Skeletal muscle satellite cell (primary cell): ENCODE data around the gene DCAF10.
"Not testable (repeated sequence)": the region's sequence is repeated elsewhere in the genome, so short reads cannot be mapped to it uniquely, and the experiment has no call there.

ENCODE experiments used
- H3K27me3 ChIP-seq: 2 replicates; pipeline ENCODE4 v1.7.0; 2013; ENCODE audit warnings: low read length; ENCODE audit not compliant: control insufficient read depth, insufficient read depth
- H3K36me3 ChIP-seq: 2 replicates; pipeline ENCODE4 v1.7.0; 2013; ENCODE audit warnings: mild to moderate bottlenecking, control low read depth, low read length; ENCODE audit not compliant: insufficient read depth
- H3K4me1 ChIP-seq: 2 replicates; pipeline ENCODE4 v1.7.0; 2013; ENCODE audit warnings: low read length; ENCODE audit not compliant: control insufficient read depth, insufficient read depth
- H3K4me2 ChIP-seq: 2 replicates; pipeline ENCODE4 v1.7.0; 2013; ENCODE audit warnings: mild to moderate bottlenecking, low read length
- H3K4me3 ChIP-seq: 2 replicates; pipeline ENCODE4 v1.7.0; 2013; ENCODE audit warnings: low read length
- H3K9ac ChIP-seq: 2 replicates; pipeline ENCODE4 v1.7.0; 2013; ENCODE audit warnings: mild to moderate bottlenecking, low read depth, low read length, moderate library complexity
- H3K9me3 ChIP-seq: replicated peaks from 2 replicates; pipeline ENCODE4 v1.7.0; 2013; ENCODE audit warnings: mild to moderate bottlenecking, control low read depth, low read length

DCAF10 gene

DNA sequence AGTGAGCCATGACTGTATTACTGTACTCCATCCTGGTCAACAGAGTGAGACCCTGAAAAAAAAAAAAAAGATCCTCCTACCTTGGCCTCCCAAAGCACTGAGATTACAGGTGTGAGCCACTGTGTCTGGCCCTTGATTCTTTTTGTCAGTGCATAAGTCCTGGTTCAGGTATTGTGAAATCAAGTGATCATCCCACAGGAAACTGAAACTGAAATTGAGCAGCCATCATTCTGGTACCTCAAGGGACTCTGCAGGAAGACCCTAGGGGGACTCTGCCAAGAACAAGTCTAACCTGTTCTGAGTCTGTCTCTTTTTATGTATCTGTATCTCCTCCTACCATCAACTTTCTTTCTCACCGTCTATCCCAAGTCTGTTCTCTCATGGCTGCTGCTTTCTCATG lies 1.9 kb upstream of the DCAF10 start:
- Histone ChIP-seq H3K9me3 (no peaks in the 10 kb centered on the region), H3K4me1 (peaks cover 18% of the 10 kb centered on the region), H3K36me3 (no peaks in the 10 kb centered on the region), H3K4me2 (no peak overlapping the region), H3K9ac (no peak overlapping the region), H3K27me3 (no peaks in the 10 kb centered on the region), H3K4me3 (no peak overlapping the region)

- Histone ChIP-seq H3K27me3 (no peaks in the 10 kb centered on the region), H3K36me3 (peaks cover 2% of the 10 kb centered on the region), H3K9ac (peak overlapping the region; percentile 99), H3K9me3 (no peaks in the 10 kb centered on the region), H3K4me1 (peaks cover 18% of the 10 kb centered on the region), H3K4me2 (peak overlapping the region; percentile 97), H3K4me3 (peak overlapping the region; percentile 87)
Measured at GRCh38 chr9:37801287-37801850, 772 bp downstream of the DCAF10 start.

DNA sequence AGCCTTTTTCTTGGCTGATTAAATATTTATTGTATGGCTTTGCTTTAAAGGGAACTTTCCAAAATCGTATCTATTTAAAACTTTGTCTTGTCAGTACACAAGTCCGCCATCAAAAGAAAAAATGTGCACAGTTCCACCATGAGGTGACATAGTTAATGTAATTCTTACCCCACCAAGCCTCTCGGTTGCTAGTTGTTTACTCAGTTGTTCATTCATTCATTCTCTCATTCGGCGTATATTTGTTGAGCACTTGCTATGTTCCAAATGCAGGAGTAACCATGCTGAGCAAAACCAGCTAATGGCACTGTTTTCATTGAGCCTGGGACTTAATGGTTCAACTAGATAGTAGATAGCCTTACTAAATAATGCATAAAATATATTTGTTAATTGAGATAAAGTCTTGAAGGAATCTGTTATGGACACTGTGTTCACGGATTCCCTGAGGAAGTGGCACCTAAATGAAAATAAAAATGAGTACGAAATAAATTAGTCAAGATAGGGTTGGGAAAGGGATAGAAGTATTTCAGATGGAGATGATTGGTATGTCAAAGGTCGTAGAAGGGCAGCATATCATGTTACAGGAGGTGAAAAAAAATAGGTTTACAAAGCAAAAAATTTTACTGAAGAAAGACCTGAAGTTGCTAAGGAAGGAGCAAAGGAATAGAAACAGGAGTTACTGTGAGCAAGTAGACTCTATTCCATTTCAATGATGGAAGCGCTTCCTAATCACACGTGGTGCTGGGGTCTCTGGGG lies 1.5 kb downstream of the DCAF10 start:
- H3K9me3 ChIP-seq, result no peaks in the 10 kb centered on the region
- peak overlapping the region; percentile 99 for H3K9ac ChIP-seq
- H3K36me3 ChIP-seq, result peaks cover 4% of the 10 kb centered on the region
- peaks cover 18% of the 10 kb centered on the region for H3K4me1 ChIP-seq
- H3K27me3 ChIP-seq, result no peaks in the 10 kb centered on the region
- peak overlapping the region; percentile 87 for H3K4me3 ChIP-seq
- peak overlapping the region; percentile 97 for H3K4me2 ChIP-seq

DNA sequence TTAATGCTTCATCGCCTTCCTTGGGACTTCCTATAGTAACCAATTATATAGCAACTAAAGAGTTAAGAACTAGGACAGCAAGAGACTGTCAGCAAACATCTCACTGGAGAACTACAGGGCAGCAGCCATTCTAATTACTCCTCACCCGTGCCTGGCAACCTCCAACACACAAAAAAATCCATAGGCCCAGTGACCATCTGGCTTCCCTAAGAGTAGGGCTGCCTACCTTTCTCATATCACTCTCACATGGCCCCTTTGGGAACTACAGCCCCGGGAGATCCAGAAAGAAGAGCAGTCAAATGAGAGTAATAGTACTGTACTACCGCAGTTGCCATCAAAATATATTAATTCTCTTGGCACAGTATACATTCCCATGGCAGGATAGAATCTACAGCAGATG lies 5.7 kb downstream of the DCAF10 start:
- no peak overlapping the region for H3K9ac ChIP-seq
- H3K4me3 ChIP-seq, result no peak overlapping the region
- H3K4me2 ChIP-seq, result no peak overlapping the region
- H3K27me3 ChIP-seq, result no peaks in the 10 kb centered on the region
- peaks cover 13% of the 10 kb centered on the region for H3K4me1 ChIP-seq
- no peaks in the 10 kb centered on the region for H3K9me3 ChIP-seq
- H3K36me3 ChIP-seq, result peaks cover 4% of the 10 kb centered on the region

DNA sequence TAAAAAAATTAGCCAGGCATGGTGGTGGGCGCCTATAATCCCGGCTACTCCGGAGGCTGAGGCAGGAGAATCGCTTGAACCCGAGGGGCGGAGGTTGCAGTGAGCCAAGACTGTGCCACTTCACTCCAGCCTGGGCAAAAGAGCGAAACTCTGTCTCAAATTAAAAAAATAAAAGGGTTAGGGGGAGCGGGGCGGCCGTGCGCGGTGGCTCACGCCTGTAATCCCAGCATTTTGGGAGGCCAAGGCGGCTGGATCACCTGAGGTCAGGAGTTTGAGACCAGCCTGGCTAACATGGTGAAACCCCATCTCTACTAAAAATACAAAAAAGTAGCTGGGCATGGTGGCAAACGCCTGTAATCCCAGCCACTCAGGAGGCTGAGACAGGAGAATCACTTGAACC lies 9.1 kb downstream of the DCAF10 start:
- H3K36me3 ChIP-seq, H3K9me3 ChIP-seq, H3K27me3 ChIP-seq, H3K4me2 ChIP-seq, H3K4me1 ChIP-seq, H3K9ac ChIP-seq, H3K4me3 ChIP-seq: not testable (repeated sequence)

GRCh38 chr9:37811906-37812476 lies 11.4 kb downstream of the DCAF10 start:
- H3K27me3 ChIP-seq, result no peaks in the 10 kb centered on the region
- no peaks in the 10 kb centered on the region for H3K36me3 ChIP-seq
- H3K4me1 ChIP-seq, result no peaks in the 10 kb centered on the region
- no peak overlapping the region for H3K4me3 ChIP-seq
- no peak overlapping the region for H3K4me2 ChIP-seq
- no peak overlapping the region for H3K9ac ChIP-seq
- no peaks in the 10 kb centered on the region for H3K9me3 ChIP-seq

- no peak overlapping the region for H3K4me2 ChIP-seq
- no peaks in the 10 kb centered on the region for H3K36me3 ChIP-seq
- H3K9ac ChIP-seq, result no peak overlapping the region
- no peak overlapping the region for H3K4me3 ChIP-seq
- no peaks in the 10 kb centered on the region for H3K27me3 ChIP-seq
- H3K9me3 ChIP-seq, result no peaks in the 10 kb centered on the region
- no peaks in the 10 kb centered on the region for H3K4me1 ChIP-seq
Measured at GRCh38 chr9:37812773-37813379, 12.3 kb downstream of the DCAF10 start.

DNA sequence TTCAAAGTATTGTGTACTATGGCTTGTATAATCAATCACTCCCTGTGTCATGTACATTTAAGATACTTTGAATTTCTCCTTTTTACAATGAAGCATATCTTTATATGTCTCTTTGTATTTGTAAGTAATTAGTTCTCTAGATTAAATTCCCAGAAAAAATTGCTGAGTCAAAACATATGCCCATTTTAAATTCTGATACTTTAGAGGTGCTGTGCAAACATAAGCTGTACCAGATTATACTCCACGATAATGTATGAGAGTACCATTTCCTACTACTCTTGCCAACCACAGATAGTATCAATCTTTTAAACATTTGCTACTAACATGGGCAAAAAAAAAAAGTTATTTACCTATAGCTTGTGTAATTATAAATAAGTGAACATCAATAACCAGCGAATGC lies 18.3 kb downstream of the DCAF10 start:
- Histone ChIP-seq H3K9me3 (no peaks in the 10 kb centered on the region), H3K4me1 (no peaks in the 10 kb centered on the region), H3K27me3 (no peaks in the 10 kb centered on the region), H3K9ac (no peak overlapping the region), H3K36me3 (peaks cover 16% of the 10 kb centered on the region), H3K4me2 (no peak overlapping the region), H3K4me3 (no peak overlapping the region)

DNA sequence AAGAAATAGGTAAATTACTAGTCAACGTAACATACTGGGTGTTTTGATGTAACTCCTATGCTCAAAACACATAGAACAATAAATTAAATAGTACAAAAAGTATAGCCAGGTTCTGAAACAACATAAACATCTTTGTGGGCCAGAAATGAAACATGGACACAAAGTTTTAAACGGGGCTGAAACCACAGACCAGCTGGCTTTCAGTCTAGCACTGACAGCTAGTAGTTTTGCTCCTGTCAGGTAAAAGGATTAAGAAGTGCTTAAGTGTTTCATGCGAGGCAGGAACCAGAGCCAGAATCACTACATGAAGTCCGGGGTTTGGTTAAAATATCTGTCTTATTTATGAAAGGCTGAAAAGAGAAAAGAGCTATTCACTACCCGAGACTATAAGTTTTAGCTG lies 19.5 kb downstream of the DCAF10 start:
- Histone ChIP-seq H3K4me2 (no peak overlapping the region), H3K4me3 (no peak overlapping the region), H3K9me3 (no peaks in the 10 kb centered on the region), H3K36me3 (peaks cover 23% of the 10 kb centered on the region), H3K27me3 (no peaks in the 10 kb centered on the region), H3K9ac (no peak overlapping the region), H3K4me1 (no peaks in the 10 kb centered on the region)

DNA sequence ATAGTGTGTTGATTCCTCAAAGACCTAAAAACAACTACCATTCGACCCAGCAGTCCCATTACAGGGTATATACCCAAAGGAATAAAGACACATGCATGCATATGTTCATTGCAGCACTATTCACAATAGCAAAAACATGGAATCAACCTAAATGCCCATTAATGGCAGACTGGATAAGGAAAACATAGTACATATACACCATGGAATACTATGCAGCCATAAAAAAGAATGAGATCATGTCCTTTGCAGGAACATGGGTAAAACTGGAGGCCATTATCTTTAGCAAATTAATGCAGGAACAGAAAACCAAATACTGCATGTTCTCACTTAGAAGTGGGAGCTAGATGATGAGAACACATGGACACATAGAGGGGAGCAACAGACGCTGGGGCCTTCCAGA lies 24.6 kb downstream of the DCAF10 start:
- H3K4me3 ChIP-seq, H3K9me3 ChIP-seq, H3K4me2 ChIP-seq, H3K9ac ChIP-seq, H3K4me1 ChIP-seq, H3K27me3 ChIP-seq: not testable (repeated sequence)
- H3K36me3 ChIP-seq, result peaks cover 25% of the 10 kb centered on the region

DNA sequence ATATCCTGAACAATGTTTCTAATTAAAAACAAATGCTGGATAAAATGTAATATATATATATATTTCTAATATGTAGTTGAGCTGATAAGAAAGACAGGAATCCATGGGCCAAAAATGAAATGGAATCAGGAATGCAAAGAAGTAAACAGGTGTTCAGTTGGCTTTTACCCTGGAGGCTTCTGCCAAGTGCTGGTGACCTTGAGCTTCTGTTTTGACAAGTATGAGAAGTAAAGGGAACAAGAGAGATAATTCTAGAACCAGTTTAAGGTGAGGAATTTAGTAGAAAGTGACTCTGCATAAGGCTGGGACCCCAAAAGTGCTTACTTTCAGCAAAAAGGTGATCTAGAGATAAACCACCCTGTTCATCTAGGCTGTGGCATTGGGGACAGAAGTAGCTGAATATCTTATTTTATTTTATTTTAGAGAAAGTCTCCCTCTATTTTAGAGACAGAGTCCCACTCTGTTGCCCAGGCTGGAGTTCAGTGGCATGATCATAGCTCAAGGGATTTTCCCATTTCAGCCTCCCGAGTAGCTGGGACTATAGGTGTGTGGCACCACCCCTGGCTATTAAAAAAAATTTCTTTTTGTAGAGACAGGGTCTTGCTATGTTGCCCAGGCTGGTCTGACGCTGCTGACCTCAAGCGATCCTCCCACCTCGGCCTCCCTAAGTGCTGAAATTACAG lies 27.0 kb downstream of the DCAF10 start:
- Histone ChIP-seq H3K36me3 (peaks cover 18% of the 10 kb centered on the region), H3K4me1 (no peaks in the 10 kb centered on the region), H3K9ac (no peak overlapping the region), H3K4me2 (no peak overlapping the region), H3K4me3 (no peak overlapping the region), H3K9me3 (no peaks in the 10 kb centered on the region), H3K27me3 (no peaks in the 10 kb centered on the region)
